Right lobe of liver (tissue), 4 donors: ENCODE results near the gene PACRG.

Source experiments
- POLR2A ChIP-seq: fragments of 450-650 bp; IDR thresholded peaks from one replicate; pipeline ENCODE4 v1.6.1; 2017; ENCODE audit warnings: antibody characterized with exemption, mild to moderate bottlenecking
- TF ChIP-seq, protein P1 (sequence below), 4 donors: fragments of 200-600 bp in 3 of 4; fragments of 450-650 bp in 1 of 4; IDR thresholded peaks; one replicate each; pipeline versions ENCODE4 v1.5.1 to v1.8.0; 2016 to 2022; ENCODE audit warnings: antibody characterized with exemption in 4 of 4, mild to moderate bottlenecking in 2 of 4
- donor health status: DM: no; HTN: no; CAD: no.
- donor health status: DM: no; HTN: no; CAD: no.
- donor health status: DM: no; HTN: yes; CAD: no.

DNA sequence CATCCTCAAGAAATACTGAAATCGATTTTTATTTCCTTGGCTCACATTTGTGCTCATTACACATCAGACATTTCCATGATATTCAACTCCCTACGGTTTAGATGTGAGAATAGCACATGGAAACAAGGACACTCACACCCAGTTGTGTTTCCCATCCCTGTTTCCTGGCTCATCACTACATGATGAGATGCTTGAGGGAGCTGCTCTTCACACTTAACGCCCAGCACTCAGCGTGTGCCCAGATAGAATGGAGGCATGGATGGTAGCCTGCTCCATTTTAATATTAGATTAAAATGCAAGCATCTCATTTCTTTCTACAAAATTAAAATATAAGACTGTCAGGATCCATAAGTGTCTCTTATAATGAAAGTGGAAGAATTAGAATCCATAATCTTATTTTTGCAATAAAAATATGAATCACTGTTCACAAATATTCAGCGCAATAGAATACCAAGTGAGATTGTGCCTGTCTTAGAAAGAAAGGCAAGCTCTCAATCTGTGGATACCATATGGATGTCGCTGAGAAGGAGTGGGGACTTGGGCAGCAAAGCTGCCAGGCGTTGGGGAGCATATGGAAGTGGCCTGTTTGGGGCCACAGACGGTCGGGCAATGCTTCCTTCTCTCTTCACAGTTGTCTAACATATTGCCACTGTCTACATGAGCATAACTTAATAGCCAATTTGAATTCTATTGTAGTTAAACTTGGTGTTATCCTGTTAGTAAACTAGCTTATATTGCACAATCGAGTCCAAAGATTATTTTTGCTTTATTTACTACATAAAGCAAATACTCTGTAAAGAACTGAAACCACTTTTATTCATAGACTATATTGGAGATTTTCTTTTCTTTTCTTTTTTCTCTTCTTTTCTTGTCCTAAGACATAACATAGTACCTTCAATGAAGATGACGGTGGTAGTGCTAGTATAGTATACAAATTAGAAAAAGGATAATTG, 479.9 kb downstream of the PACRG start:
- TF ChIP-seq POLR2A, result no peak
- TF ChIP-seq, protein P1, sequence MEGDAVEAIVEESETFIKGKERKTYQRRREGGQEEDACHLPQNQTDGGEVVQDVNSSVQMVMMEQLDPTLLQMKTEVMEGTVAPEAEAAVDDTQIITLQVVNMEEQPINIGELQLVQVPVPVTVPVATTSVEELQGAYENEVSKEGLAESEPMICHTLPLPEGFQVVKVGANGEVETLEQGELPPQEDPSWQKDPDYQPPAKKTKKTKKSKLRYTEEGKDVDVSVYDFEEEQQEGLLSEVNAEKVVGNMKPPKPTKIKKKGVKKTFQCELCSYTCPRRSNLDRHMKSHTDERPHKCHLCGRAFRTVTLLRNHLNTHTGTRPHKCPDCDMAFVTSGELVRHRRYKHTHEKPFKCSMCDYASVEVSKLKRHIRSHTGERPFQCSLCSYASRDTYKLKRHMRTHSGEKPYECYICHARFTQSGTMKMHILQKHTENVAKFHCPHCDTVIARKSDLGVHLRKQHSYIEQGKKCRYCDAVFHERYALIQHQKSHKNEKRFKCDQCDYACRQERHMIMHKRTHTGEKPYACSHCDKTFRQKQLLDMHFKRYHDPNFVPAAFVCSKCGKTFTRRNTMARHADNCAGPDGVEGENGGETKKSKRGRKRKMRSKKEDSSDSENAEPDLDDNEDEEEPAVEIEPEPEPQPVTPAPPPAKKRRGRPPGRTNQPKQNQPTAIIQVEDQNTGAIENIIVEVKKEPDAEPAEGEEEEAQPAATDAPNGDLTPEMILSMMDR (IDR thresholded peaks at IDR 0.05), result no peak
